Measurements from ENCODE around the gene CLVS2.

GRCh38 chr6:123116370-123116769 is 120.3 kb downstream of the CLVS2 start:
- TF ChIP-seq CTCF (conservative IDR thresholded peaks at IDR 0.05) (no peak), ZFX (IDR thresholded peaks at IDR 0.05) (no peak)

Measured in C4-2B (cell line).